GM23248 (cell line): ENCODE results near the gene PFKP.

Experiments used
- EZH2 ChIP-seq: fragments of 200-600 bp; sonication (generic); IDR thresholded peaks from 2 replicates; pipeline ENCODE4 v1.6.1; 2018; ENCODE audit warnings: antibody characterized with exemption, mild to moderate bottlenecking; ENCODE audit not compliant: insufficient read depth, poor library complexity, severe bottlenecking
- EZH2phosphoT487 ChIP-seq: fragments of 200-600 bp; sonication (generic); IDR thresholded peaks from 2 replicates; pipeline ENCODE4 v1.6.1; 2018; ENCODE audit warnings: antibody characterized with exemption, moderate library complexity, mild to moderate bottlenecking, low read depth; ENCODE audit not compliant: insufficient read depth

GRCh38 chr10:3098689-3099088, 31.3 kb downstream of the PFKP start:
- no peak for TF ChIP-seq EZH2
- no peak for TF ChIP-seq EZH2phosphoT487
